HT1080 (cell line): ENCODE measurements around the gene MAP3K5. TPM values are rescaled to one million over a fixed set of nuclear protein-coding genes. Genes with fewer than 3 reads are reported as not detected.

Experiments
- DNase-seq: peaks from one replicate; pipeline ENCODE4 v3.0.0-alpha.2; 2015; ENCODE audit warnings: low read depth
- total RNA-seq: library from RNA; depleted of rRNA; stranded (reverse); fragments of >200 nt; shearing (Covaris generic); gene quantifications from 2 replicates; pipeline ENCODE4 v1.2.3, GENCODE V29; 2014

The MAP3K5 gene
- total RNA-seq, 1 experiment from 2014 or later = 6.4 TPM

GRCh38 chr6:136751991-136752390 lies 40.3 kb downstream of the MAP3K5 start:
- no peak for DNase-seq

GRCh38 chr6:136751522-136751956 lies 40.7 kb downstream of the MAP3K5 start:
- no peak for DNase-seq

GRCh38 chr6:136750696-136751521 lies 41.4 kb downstream of the MAP3K5 start:
- DNase-seq = no peak

GRCh38 chr6:136749359-136749997 lies 42.8 kb downstream of the MAP3K5 start:
- no peak for DNase-seq

GRCh38 chr6:136747507-136747906 lies 44.8 kb downstream of the MAP3K5 start:
- no peak for DNase-seq

GRCh38 chr6:136745300-136745699 lies 47.0 kb downstream of the MAP3K5 start:
- DNase-seq = no peak

GRCh38 chr6:136744889-136745288 lies 47.4 kb downstream of the MAP3K5 start:
- DNase-seq = no peak

GRCh38 chr6:136742125-136742524 lies 50.2 kb downstream of the MAP3K5 start:
- no peak for DNase-seq

- DNase-seq = no peak
Observed at GRCh38 chr6:136740050-136740974, 52.0 kb downstream of the MAP3K5 start.

GRCh38 chr6:136739501-136739900 lies 52.8 kb downstream of the MAP3K5 start:
- no peak for DNase-seq

- no peak for DNase-seq
Observed at GRCh38 chr6:136739071-136739470, 53.2 kb downstream of the MAP3K5 start.

GRCh38 chr6:136738692-136739057 lies 53.6 kb downstream of the MAP3K5 start:
- DNase-seq = no peak

- DNase-seq = no peak
Observed at GRCh38 chr6:136737871-136738691, 54.2 kb downstream of the MAP3K5 start.

GRCh38 chr6:136737374-136737844 lies 54.9 kb downstream of the MAP3K5 start:
- DNase-seq = no peak

GRCh38 chr6:136736281-136736960 lies 55.9 kb downstream of the MAP3K5 start:
- DNase-seq = no peak

- no peak for DNase-seq
Observed at GRCh38 chr6:136734977-136735376, 57.3 kb downstream of the MAP3K5 start.

GRCh38 chr6:136732889-136733288 lies 59.4 kb downstream of the MAP3K5 start:
- DNase-seq = no peak

GRCh38 chr6:136729832-136730231 lies 62.4 kb downstream of the MAP3K5 start:
- no peak for DNase-seq

- DNase-seq = no peak
Observed at GRCh38 chr6:136728976-136729515, 63.2 kb downstream of the MAP3K5 start.
